Stimulated activated CD4-positive, alpha-beta T cell treated with anti-CD3 and anti-CD28 coated beads, Interleukin-15, amount 100 ng/mL, for 48 hours (primary cell): Measurements from ENCODE around the gene SUCO.
"Not testable (repeated sequence)": the region's sequence is repeated elsewhere in the genome, so short reads cannot be mapped to it uniquely, and the experiment has no call there.

Experiments used
- DNase-seq, 2 donors: peaks; one replicate each; pipeline ENCODE4 v3.0.0-alpha.2; 2020; ENCODE audit warnings: low read depth in 2 of 2

Gene SUCO

DNA sequence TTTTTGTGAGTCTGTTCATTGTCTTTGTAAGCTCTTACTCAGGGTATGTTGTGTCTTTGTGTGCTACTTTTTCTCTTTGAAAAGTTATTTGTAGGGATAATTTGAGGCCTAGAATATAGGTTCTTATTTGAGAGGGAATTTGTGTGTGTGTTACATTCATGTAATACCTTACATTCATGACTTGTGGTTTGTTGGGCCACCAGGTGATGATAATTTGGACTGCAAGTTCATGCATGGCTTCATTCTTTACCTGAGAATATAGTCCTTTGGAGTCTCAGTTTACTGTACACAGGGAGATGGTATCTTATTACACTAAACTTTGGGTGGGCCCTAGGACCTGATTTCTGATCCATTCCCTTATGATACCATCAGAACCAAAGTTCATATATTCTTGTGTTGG lies 74.2 kb downstream of the SUCO start:
- DNase-seq = no peak

GRCh38 chr1:172608098-172608601 lies 75.2 kb downstream of the SUCO start:
- DNase-seq = no peak

DNA sequence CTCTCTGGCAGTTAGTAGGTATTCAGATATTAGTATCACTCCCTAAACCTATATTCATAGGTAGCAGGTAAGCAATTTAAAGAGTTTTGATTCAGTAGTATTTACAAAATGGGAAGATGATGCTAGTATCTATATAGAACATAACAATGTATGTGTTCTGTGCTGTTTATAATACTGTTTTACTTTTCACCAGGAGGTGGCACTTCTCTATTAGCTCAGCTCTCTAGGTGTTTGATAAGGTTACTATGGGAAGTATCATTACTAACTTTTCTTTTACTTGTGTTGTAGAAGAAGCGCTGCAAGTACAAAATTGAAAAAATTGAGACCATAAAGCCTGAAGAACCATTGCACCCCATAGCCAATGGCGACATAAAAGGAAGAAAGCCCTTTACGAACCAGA lies 76.6 kb downstream of the SUCO start:
- no peak for DNase-seq

DNA sequence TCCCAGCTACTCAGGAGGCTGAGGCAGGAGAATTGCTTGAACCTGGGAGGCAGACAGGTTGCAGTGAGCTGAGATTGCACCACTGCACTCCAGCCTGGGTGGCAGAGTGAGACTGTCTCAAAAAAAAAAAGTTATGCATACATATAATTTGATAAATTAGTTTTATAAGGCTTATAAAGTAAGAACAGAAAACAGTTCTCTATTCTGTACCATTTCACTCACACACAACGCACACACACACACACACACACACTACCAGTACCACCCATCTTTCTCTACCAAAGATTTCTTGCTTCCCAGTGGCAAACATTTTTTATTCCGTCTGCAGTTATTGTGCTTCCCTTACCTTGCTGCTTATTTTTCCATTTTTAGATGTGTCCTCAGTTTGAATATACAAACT lies 79.5 kb downstream of the SUCO start:
- DNase-seq = no peak

- DNase-seq = no peak
Measured at GRCh38 chr1:172613294-172613693, 80.3 kb downstream of the SUCO start.

- DNase-seq = no peak
Measured at GRCh38 chr1:172616195-172616594, 83.2 kb downstream of the SUCO start.

GRCh38 chr1:172616636-172617035 lies 83.7 kb downstream of the SUCO start:
- DNase-seq = no peak

GRCh38 chr1:172620603-172621002 lies 87.7 kb downstream of the SUCO start:
- DNase-seq = not testable (repeated sequence)

- DNase-seq = no peak
Measured at GRCh38 chr1:172622541-172622940, 89.6 kb downstream of the SUCO start.

GRCh38 chr1:172623748-172624147 lies 90.8 kb downstream of the SUCO start:
- no peak for DNase-seq

GRCh38 chr1:172626845-172627244 lies 93.9 kb downstream of the SUCO start:
- no peak for DNase-seq

GRCh38 chr1:172627702-172628101 lies 94.8 kb downstream of the SUCO start:
- DNase-seq = no peak

- DNase-seq = no peak
Measured at GRCh38 chr1:172628401-172628800, 95.5 kb downstream of the SUCO start.

DNA sequence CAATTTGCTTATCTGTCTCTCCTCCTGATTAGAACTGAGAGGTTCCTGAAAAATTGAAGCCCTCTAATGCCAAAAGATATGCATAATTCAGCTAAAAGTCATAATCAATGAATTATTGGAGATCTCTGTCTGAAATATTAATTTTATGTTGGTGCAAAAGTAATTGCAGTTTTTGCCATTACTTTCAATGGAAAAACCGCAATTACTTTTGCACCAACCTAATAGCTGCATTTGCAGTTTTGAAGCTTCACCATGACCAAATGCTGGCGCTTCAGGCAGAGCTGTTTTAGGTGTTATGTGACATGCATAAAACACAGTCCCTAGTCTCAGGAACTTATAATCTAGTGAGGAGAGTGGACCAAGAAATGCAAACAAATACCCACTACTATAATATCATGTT lies 96.2 kb downstream of the SUCO start:
- no peak for DNase-seq

- no peak for DNase-seq
Measured at GRCh38 chr1:172629638-172630037, 96.7 kb downstream of the SUCO start.

DNA sequence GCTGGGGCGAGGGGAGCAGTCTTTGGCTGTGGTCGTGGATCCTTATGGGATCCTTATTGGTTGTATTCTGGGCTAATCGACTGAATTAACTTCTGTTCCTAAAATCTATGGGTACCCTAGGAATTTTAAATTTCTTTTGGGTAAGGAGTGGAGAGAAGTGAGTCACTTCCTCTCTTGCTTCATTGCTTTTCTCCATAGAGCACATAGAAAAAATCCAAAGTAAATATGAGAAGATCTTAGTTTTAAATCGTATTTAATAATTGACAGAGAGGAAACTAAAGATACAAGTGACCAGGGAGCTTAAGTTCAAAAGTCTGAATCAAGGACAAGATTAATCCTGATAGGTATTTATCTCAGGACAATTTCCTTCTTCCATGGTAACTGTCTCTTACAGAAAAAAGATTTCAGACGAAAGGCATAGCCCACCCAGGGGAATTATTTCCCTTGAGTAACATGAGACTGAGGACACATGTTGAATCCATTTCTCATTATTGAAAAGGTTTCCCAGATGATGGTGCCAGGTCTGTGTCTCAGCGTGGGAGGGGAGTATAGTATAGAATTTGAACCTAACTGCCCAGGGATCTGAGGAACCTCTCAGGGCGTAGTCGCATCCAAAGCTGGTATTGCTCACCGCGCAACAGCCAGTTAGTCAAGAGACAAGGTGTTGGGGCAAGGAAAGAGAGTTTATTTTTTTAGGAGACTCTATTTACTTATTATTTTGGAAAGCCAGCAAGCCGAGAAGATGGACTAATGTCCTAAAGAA lies 97.3 kb downstream of the SUCO start:
- no peak for DNase-seq

DNA sequence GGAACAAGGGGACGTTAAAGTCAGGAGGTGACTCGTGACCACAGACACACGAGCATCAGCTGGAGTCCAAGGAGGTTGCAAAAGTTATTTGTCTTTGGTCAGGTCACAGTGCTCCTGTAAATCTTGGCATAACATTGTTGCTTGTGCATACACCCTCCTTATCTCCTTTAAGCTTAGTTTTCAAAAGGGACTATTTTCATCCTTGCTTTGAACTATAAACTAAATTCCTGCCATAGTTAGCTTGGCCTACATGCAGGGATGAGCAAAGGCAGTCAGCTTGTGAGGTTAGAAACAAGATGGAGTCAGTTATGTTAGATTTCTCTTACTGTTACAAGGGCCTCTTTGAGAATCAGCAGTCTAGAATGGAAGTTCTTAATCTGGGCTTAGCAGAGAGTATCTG lies 97.9 kb downstream of the SUCO start:
- no peak for DNase-seq

GRCh38 chr1:172637522-172637921 lies 104.6 kb downstream of the SUCO start:
- peak; percentile 22 to 41 for DNase-seq

GRCh38 chr1:172638249-172638648 lies 105.3 kb downstream of the SUCO start:
- no peak for DNase-seq

DNA sequence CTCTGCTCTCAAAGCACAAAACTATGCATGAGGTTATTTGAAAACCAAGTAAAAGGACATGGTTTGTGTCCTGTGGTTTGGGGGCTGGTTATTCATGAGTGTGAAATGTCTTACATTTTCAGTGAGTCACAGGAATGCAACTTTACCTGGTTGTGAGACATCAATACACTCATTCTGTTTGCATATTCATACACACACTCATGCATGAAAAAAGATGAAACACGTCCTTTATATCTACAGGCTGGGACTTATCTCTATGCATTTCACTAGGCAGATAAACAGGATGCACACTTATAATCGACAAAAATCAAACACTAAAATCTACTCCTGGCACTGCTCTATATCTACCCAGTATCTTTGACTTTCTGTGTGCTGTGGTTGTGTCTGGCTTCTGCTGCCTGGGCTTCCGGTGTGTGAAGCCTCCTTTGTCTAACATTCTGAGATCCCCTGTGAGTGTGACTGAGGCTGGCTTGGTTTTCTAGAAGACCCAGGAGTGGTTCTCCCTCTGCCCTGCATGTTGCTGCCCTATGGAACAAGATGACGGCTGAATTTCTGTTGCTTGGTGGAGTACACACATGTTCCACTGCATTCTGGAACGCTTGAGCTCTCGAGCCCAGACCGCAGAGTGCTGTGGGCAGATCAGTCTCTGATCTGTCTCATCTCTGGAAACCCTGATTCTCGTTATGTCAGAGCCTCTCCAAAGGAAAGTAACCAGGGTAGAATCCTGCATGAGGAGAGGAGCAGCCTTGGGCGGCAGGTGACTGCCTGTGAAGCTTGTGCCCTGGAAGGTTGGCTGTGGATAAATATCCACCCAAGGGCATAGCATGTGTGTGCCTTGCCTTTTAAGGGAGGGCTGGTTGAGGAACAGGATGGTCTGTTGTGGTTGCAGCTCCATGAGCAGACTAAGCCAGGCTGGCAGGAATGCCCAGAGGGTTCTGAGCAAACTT lies 106.2 kb downstream of the SUCO start:
- peak; percentile 74 to 81 for DNase-seq

- DNase-seq = no peak
Measured at GRCh38 chr1:172640111-172640510, 107.2 kb downstream of the SUCO start.

DNA sequence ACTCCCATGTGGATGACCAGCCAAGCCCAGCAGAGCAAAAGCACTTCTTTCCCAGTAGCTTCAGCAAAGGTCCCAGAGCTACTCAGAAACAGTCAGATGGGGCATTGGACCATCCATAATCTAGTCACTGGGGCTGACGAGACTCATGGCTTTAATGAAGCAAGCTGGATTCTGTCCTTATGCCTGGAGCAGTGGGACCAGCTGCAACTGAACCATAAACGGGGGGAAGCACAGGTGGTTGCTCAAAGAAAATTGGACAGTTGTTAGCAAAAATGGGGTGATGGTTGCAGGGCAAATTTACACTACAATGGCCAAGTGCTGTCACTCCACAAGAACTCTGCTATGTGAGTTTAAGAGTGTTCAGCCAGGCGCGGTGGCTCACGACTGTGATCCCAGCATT lies 108.5 kb downstream of the SUCO start:
- DNase-seq = no peak

DNA sequence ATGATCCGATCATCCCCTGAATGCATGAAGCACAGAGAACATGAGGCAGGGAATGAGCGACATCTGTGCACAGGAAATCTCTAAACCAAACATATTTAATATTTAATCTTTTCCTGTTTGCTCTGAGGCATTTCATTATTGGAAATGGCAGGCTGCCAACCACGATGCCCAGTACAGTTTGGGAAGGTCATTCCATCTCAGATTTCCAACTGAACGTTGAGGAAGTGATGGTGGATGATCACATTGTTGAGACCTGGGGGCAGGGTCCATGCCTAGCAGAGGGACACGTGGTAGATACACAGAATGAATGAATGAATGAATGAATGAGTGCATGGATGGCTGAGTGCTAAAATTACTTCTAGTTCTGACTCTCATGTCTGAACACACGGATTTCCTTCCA lies 110.0 kb downstream of the SUCO start:
- DNase-seq = no peak
